ENCODE data around the gene POLR2L.

DNA sequence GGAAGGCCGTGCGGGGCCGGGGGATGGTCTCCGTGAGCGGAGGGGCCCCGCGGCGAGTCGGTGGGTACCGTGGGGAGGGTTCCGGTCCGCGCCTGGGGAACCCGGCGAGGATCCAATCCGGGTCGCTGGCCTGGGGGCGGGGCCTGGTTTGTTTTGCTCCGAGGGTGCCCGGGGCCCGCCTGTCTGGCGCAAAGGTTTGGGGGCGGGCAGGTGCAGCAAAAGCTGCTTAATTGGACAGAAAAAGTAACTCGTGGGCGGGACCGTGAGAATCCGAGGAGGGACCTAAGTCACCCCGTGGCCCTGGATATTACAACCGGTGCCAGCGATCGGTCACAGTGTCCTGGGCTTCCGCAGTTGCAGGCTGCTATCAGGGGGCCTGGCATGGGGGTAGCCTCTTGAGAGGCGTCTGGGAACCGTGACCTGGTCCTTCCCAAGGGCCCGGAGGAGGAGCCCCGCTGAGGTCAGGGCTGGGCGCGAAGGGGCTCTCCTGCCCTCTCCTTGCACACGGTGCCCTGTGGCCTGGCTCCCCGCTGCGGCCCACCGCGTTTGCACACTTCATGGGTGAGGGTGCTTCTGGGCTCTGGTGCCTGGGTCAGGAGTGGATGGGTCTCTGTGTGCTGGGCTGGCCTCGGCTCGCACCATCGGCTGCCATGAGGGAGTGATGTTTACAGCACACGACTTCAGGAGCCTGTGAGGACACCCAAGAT is 22.2 kb downstream of the POLR2L start:
- TF ChIP-seq EZH2 (IDR thresholded peaks at IDR 0.05; ENCODE audit: borderline replicate concordance, low read depth, low read length, poor library complexity, severe bottlenecking), result no peak
- no peak for TF ChIP-seq CTCF (conservative IDR thresholded peaks at IDR 0.05; ENCODE audit: low read depth, low read length)

All from A673 (cell line).